Stimulated activated CD4-positive, alpha-beta T cell treated with anti-CD3 and anti-CD28 coated beads, Interleukin-4, amount 100 ng/mL, for 1 hour (primary cell): ENCODE measurements around the gene ASB13.
"Not testable (repeated sequence)": the region's sequence is repeated elsewhere in the genome, so short reads cannot be mapped to it uniquely, and the experiment has no call there.

ENCODE experiments used
- DNase-seq: peaks from one replicate; pipeline ENCODE4 v3.0.0-alpha.2; 2020

Gene ASB13

DNA sequence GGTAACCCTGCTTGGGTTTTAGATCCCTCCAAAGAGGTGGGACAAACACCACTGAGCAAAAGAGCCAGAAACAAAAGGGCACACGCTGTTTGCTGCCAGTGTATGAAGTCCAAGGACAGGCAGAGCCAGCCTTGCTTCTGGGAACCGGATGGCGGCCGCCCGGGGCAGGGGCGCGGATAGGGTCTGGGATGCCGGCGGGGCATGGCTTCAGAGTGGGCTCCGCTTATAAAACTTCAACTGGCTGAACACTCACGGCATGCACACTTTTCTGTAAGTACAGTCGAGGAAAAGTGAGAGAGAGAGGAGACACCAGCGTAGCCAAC lies 62.6 kb downstream of the ASB13 start:
- no peak for DNase-seq

DNA sequence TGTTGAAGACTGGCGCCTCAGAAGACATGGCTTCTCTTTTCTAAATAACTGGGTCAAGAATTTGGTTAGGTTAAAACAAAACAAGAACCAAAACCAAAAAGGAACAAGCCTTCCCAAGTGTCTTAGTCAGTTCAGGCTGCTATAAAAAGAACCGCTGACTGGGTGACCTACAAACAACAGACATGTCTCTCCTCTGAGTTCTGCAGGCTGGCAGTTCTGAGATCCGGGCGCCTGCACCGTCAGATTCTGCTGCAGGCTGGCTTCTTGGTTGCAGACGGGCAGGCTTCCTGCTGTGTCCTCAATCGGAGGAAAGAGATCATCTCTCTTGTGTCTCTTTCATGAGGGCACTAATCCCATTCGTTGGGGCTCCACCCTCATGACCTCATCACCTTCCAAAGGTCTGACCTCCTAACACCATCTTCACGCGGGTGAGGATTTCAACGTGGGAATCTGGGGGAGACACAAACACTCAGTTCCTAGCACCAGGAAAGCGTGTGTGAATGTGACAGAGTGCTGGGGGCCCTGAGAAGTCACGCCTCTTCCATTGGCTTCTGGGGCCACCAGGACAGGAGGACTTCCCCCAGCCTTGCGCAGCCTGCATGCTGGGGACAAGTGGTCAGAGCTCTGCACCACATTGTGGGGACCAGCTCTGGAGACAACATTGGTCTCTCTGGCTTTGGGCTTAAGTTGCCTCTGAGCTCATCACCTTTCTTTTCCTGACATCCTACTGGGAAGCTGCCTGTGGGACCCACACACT lies 63.1 kb downstream of the ASB13 start:
- DNase-seq, result no peak

DNA sequence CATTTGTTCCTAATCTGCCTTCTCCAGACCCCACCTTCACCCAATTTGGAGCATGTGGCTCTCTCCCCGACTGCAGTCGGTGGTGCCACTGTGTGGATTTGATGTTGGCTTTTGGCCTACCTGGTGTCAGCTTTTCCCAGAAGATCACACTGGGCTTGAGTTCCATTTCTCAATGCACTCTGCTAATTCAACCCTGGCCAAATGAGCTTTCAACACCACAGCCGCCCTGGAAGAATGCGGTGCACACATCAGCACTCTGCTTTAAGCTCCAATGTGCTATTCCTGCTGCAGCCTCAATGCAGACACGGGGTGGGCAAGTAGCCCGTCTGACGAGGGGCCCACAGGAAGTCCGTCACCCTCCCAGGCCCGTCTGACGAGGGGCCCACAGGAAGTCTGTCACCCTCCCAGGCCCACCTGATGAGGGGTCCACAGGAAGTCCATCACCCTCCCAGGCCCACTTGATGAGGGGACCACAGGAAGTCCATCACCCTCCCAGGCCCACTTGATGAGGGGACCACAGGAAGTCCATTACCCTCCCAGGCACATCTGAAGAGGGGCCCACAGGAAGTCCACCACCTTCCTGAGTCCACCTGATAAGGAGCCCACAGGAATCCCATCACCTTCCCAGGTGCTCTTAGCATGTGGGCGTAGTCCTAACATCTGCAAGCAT lies 64.4 kb downstream of the ASB13 start:
- DNase-seq, result no peak

DNA sequence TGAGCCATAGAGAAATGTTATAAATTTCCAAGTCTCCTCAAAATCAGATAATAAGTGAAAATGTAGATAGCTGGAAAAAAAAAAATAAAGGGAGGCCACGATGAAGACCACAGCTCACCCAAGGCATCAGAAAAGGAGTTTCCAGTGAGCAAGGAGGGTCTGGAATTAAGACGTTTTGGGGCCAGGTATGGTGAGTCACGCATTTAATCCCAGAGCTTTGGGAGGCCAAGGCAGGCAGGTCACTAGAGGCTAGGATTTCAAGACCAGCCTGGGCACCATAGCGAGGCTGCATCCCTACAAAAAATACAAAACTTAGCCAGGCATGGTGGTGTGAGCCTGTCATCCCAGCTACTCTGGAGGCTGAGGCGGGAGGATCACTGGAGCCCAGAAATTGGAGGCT lies 65.5 kb downstream of the ASB13 start:
- no peak for DNase-seq

DNA sequence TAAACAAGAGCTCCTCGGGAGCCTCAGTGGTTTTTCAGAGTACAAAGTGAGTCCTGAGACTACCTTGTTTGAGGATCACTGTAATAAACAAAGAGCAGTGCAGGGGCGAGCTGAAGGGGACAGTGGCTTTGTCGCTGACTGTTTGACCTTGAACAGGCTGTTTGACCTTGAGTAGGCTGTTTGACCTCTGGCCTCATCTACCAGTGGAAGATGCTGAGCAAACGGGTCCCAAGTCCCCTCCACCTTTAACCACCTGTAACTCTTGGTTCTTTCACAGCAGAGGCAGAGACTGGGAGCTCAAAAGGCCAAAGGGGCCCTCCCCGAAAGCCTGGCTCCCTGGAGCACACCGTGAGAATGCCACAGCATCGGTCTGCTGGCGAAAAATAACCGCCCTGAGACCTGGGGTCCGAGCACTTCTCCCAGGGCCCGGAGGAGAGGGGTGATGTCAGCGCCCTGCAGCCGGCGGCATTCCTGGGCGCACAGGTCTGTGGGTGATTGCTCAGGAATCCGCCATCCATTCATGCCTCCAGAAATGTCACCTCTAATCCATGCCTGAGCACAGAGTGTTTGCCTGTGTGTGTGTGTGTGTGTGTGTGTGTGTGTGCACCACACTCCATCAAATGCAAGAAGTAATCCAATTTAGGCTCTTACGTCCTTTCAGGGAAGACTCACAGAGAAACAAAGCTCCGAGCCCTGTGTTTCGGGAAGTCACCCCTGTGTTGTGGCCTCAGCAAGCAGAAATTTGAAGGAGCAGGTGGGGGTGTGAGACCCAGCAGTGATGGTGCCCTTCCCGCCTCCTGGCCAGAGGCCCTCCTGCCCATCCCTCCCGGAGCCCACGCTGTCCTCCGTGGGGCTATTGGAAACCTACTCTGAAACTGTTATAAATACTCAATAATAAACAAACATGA lies 66.5 kb downstream of the ASB13 start:
- no peak for DNase-seq

DNA sequence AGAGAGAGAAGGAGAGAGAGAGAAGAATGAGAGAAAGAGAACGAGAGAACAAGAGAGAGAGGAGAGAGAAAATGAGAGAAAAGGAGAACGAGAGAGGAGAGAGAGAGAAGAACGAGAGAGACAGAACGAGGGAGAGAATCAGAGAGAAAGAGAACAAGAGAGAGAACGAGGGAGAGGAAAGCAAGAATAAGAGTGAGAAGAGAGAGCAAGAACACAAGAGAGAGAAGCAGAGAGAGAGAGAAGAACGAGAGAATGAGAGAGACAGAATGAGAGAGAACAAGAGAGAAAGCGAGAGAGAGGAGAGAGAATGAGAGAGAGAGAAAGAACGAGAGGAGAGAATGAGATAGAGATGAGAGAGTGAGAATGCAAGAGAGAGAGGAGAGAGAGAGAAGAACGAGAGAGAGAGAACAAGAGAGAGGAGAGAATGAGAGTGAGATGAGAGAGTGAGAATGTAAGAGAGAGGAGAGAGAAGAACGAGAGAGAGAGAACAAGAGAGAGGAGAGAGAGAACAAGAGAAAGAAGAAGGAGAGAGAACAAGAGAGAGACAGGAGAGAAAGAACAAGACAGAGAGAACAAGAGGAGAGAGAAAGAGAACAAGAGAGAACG lies 68.2 kb downstream of the ASB13 start:
- no peak for DNase-seq

DNA sequence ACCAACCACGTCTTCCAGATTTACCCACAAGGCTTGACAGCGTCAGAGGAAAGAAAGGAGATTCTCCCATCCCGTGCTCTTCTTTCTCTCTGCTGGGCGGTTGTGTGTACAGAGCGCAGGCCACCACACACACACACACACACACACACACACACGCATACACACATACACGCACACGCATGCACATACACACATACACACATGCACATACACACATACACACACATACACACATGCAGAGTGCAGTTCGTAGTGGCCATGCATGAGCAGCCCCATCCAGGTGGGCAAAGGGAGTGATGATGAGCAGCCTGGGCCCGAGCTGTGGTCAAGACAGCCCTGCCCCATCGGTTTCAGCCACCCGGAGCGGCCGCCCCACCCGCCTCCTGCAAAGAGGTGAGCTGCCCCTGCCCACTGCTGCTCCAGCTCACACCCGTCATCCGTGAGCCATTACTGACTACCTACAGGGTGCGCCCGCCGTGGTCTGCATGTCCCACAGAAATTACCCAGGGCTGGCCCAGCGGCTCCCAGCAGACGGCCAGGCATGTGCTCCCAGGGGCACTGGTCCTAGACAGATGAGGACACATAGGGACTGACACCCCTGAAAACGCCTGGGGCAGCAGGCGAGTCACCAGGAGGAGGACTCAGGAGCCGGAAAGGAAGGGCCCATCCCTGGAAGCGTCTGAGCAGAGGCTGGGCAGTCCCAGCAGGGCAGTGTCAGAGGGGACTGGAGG lies 69.6 kb downstream of the ASB13 start:
- DNase-seq, result no peak

DNA sequence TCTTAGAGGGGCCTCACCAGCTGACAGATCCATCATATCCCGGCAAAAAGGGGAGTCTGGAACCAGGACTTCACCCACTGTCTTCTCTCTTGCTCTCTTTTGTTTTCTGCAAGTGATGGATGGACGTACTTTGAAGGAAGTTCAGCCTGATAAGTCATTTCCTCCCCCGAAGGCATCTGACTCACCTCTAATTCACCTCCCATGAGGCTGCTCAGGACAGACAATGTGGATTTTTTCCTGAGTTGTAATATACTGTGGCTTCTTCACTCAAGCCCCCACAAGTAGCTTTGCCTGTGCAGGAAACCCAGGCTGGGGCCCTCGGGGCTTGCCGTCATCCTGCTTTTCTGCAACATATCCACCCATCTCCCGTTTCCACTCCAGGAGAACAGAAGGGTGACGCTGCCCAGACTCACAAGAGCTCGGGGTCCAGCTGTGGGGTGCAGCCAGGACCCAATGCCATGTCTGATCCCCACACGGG lies 70.4 kb downstream of the ASB13 start:
- no peak for DNase-seq

DNA sequence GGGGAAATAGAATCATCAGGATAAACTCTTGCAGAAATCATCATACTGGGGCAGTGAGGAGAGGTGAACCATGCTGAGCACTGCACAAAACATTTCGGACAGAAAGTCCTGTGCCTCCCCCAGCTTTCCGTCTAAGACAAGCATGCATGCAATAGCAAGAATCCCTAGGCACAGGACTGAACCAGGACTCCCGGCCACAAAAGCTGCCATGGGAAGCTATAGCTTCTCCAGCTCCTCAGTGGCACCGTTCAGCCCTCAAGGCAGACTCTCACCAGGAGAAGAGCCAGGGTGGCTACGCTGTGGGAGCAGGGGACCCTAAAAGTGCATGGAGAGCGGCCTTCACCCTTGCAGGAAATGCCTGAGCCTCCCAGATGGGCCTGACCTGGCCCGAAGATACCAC lies 70.8 kb downstream of the ASB13 start:
- DNase-seq, result no peak

DNA sequence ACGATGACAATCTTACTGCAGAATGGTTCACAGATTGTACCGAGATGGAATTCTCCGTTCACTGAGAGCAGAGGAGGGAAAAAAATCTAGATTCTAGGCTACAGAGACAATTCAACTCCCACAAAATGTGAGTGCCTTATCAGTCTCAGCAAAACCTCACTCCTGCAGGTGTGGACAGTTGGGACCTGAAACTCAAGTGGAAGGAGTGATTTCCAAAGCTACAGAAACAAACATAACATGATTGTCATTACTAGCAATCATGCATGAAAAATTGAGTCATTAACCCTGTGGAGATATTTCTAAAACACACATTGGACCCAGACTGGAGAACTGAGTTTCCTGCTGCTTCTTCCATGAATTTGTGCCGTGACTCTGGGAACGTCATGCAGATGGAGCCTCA lies 71.3 kb downstream of the ASB13 start:
- no peak for DNase-seq

DNA sequence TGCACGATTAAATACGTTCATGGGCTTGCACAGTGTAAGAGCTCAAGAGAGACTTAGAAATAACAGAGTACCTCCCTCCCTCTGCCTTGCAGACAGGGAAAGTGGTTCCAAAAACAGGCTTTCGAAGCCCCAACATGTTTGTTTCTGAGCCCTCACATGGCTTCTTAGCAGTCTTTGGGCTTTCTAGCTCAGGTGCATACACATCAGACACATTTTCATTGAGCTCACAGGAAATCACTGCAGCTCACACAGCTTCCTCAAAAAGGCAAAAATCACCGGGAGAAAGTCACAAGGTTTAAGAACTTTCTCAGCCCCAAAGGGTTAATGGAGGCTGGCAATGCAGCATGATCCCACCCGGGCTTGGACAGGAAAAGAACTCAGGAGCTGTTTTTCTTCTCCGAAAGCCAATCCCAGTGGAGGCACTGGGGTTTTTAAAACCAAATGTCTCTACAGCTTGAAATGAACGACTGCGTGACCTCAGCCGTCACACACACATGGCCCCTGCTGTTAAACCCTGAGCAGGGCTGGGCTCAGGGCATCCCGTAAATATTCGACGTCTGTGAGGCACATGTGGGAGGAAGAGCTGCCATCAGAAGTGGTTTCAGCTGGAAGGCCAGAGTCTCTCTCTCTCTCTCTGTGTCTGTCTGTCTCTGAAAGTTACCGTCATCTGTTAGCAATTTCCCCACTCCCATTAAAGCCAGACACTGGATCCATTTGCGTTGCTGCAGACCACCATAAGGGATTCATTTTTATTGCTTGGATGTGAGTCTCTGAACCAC lies 71.9 kb downstream of the ASB13 start:
- DNase-seq, result no peak

DNA sequence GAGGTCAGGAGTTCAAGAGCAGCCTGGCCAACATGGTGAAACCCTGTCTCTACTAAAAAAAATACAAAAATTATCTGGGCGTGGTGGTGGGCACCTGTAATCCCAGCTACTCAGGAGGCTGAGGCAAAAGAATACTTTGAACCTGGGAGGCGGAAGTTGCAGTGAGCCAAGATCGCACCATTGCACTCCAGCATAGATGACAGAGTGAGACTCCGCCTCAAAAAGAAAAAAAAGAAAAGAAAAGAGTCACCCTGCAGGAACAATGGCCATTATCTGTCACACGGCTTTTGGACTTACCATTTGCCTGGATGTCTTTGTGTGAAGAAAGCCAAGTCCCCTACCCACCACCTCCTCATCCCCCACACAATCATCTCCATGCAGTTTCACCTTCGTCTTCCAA lies 73.0 kb downstream of the ASB13 start:
- not testable (repeated sequence) for DNase-seq

DNA sequence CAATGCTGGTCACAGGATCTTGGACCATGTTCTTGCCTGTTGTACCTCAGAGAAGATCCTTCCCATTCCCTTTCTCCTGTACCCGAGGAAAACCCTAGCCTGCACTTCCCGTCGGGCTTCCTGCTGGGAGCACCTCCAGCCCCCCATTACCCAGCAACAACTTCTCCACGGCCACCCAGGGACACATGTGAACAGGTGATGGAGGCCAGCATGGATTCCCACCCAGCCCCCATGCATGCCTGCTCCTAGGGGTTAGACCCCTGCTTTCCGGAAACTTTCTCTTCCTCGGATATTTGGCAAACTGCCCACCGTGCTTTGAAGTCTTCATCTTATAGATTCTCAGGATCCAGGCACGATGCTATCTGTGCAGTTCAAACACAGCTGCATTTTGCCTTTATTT lies 74.3 kb downstream of the ASB13 start:
- no peak for DNase-seq

DNA sequence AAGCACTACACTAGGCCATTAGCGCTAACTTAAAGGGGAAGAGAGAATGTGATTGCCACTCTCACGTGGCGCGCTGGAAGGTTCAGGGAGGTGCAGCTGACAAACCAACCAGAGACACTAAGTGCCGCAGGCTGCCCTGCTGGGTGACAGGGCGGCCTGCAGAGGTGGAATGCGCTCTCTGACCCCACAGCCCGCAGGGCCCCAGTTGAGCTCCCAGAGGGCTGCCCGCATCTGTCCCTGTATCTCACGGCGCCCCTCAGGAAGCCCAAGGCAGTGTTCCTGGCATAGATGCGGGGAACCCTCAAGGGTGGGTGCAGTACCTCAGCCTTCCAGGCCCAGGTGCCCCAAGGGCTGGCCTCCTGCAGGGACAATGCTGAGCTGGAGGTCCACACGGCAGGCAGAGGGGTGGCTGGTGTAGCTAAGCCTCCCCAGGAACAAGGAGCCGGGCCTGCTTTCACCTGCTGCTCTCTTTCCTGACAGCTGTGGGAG lies 75.0 kb downstream of the ASB13 start:
- no peak for DNase-seq

DNA sequence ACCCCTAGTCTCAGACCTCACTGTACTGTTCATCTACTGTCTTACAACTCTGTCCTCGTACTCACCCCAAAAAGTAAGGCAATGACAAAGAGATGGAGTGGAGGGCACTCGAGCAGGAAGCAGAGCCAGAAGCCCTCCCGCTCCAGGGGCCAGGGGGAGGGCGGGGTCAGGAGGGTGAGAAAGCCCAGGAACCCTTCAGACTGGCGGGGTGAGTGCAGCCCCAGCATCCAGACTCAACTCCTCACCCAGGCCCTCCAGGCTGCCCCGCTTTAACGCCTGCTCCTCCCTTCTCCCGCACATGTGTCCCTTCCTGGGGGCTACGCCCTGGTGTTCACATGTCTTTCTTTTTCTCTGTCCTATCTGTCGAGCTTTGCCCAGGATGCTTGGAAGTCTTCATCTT lies 75.6 kb downstream of the ASB13 start:
- no peak for DNase-seq

DNA sequence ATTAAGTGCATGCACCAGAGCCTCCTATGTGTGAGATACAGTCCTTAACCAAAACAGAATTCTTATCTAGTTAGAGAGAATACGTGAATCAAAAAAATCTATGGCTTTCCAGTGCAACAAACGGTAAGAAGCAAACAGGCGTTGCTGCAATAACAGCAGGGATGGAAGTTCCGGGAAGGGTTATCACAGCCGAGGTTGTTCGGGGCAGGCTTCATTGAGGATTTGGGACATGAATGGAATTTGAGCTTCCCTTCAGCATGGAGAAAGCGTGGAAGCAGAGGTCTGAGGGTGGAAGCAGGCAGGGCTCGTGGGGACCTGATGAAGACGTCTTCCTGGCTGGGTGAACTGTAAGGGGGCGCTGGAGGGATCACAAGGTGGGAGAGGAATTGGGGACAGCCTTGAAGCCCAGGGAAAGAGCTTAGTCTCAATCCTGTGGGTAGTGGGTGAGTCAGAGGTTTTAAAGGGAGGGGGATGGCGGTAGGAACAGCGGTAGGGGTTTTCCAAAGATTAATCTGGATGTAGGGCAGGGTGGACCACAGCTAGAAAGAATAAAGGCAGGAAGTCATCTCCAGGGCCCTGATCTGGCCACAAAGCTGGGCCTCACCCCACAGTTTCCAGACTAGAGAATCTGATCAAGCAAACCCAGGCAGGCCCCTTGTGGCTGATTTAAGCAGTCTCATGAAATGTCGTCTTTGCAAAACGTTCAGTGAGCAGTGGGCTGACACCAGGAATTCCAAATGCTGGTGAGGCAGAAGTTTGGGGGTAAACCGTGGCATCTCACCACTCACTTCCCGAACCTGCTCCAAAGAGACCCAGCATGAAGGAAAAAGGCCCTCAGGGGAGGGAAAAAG lies 76.5 kb downstream of the ASB13 start:
- DNase-seq, result no peak

DNA sequence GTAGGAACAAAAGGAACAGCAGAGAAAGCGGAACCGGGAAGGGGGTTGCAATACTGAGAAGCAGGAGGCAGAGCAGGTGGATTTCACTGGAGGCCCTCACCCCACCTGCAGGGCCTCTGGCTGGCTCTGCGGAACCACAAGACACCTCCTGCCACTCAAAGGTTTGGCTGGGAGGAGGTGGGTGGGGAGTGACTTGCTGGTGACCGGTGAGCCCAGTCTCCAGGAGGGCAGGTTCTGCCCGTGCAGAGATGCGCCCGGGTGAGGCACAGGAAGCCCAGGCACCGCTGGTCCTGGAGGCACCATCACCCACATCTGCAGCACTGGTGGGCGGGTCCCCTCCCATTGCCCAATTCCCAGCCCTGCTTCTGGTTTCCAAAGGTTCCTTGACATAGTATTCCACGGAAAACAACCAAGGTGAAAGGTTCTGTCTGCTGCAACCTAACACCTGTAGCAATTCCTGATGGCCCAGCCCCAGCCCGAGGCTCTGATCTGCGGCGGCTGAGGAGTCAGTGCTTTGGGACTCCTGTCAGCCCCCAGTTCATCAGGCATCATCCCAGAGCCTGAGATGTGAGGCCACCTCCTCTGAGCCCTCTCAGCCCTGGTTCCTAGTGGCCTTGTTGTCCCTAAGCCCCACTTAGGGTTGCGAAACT lies 77.3 kb downstream of the ASB13 start:
- no peak for DNase-seq
